Inferior parietal cortex (tissue), 1 donor: ENCODE measurements around the gene SMAD6.

ENCODE experiments used
- DNase-seq: peaks from one replicate; pipeline ENCODE4 v3.0.0-alpha.2; 2016; ENCODE audit errors: extremely low spot score

The SMAD6 gene

DNA sequence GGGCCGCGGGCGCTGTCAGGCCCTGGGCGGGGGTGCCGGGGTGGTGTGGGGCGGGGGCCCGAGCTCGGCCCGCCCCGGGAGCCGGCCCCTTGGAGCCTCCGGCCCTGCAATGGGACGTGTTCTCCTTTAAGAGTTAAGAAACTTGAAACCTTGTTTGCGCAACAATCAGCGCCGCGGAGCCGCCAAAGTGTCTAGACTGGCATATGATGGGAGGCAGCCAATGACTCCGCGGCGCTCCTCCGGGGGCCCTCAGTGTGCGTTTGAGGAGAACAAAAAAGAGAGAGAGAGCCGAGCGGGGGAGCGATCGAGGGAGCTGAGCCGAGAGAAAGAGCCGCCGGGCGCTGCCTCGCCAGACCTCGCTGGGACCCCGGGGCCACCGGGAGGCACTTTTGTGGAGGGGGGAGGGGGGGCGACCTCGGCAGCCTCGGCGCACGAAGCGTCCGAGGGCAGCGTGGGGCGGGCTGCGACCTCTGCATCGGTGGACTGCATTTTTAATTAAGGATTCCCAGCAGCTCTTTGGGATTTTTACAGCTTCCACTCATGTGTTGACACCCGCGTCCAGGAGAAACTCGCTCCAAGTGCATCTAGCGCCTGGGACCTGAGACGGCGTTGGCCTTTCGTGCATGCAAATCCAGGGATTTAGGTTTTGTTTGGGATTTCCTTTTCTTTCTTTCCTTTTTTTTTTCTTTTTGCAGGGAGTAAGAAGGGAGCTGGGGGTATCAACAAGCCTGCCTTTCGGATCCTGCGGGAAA, at the start of gene SMAD6:
TSS of gene SMAD6 (plus strand) at position 202 of the 752 bp plus-strand sequence. CDS start 1,023 bp downstream, outside the sequence.
- peak; percentile 83 for DNase-seq

DNA sequence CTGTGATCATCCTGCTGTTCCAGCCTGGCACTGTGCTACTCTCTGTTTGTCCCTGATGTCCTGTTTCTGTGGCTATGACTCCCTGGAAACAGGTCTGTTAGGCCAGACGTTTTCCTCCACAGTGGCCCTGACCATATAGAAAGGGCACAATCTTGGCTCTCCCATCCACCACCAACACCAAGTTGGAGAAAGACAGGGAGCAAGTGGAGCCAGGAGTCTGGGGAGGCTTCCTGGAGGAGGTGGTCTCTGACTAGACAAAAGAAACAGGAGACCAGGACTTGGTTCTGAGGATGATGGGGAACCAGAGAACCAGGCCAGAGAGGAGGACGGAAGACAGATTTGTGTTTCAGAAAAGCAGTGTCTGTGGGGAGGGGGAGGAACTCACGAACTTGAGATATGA, 49.2 kb upstream of the SMAD6 start:
- DNase-seq = no peak

DNA sequence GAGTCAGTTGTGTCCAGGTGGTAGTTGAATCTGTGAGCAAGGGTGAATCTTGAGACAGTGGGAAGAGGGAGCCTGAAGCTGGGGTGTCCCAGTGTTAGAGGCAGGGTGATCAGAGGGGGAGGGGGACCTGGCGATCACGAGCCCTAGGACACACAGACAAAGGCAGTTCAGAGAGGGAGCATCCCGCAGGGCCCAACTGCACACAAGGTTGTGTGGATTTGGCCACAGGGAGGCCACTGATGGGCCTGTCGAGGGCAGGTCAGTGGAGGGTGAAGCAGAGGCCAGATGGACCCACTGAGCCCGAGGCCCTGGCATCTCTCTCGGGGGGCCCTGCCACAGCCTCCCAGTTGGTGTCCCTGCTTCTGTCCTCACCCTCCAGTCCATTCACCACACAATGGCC, 48.6 kb upstream of the SMAD6 start:
- DNase-seq = no peak

DNA sequence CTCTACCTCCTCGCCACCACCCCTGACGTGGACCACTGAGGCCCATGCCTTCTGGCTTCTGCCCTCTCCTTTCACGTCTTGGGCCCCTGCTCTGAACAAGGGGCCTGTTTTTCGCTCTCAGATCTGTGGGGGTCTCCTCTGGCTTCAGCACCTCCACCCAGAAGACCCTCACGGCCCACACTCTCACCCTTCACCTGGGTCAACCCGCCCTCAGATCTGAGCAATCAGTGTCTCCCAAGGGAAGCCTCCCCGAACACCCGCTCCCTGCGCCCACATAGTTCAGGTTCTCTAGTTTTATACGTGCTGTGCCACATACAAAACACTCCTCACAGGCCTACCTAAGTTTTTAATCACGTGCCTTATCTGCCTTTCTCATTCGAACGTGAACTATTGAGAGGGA, 48.2 kb upstream of the SMAD6 start:
- no peak for DNase-seq

DNA sequence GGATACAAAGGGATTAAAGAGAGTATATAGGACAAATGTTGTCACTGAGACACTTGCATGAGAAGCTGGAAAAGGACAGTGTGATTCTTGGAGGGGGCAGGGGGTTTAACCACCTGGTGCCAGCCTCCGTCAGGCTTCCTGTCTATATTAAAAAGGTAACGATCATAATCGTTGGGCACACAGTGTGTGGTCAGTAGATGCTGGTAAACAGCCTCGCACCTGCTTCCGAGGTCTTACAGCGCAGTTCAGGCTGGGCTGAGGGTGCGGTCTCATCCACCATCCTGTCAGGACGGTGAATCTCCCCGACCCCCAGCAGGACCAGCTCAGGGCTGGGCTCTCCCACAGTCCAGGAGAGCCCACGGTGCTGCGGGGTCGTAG, 47.7 kb upstream of the SMAD6 start:
- no peak for DNase-seq

DNA sequence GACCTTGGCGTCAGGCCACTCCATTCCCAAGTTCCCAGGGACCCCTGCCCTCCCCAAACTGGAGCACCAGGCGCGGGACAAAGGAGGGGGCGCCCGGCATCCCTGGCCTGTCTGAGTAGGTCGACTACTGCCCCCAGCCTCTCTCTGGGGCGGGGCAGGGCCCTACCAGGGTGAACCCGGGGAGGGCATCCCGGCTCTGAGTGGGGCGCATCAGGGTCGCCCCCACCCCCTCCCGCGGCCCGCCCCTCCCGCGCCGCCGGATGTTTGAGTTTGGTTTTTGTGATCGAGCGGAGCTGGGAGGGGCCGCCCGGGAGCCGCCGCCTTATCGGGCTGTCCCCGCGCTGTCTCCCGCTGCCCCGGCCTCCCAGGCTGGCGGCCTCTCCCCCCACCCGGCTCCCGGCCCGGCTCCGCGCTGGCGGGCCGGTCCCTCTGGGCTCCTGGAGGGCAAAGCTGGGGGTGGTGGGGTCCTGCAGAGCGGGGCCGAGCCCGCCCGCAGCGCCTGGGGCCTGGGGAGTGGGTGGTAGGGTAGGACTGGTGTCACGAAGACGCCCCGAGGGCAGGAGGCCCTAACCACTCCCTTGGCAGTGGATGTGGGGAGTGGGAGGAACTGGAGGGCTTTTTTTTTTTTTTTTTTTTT, 47.2 kb upstream of the SMAD6 start:
- no peak for DNase-seq

DNA sequence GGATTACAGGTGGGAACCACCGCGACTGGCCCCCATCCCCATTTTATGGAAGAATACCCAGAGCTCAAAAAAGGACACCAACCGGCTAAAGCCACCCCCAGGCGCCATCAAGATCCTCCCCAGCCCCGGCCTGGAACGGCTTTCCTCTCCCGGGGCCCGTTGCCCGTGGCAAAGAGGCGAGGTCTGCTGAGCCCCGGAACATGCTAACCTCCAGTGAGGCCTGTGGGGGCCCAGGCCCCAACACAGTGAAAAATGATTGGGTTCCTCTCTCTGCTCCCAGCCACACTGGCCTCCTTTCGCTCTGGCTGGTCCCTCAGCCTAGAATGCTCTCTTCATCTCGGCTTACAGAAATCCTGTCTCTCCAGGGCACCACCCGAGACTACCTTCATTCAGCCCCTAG, 46.5 kb upstream of the SMAD6 start:
- DNase-seq = no peak

DNA sequence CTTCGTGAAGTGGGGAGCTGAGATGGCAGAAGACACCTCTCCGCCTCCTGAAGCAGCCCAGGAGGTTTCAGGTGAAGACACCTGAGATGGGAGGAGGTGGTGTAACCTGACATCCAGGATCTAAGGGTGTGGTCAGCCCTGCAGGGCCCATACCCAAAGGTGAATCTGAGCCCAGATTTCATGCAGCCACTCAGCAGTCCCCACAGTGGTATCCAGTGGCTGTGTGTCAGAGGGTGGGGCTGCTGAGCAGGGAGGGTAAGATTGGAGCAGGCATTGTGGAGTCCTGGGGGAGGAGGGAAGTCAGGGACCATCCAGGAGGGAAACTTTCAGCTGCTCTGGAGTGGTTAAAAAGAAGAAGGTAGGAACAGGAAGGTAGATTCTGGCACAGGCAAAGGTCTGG, 46.0 kb upstream of the SMAD6 start:
- no peak for DNase-seq

DNA sequence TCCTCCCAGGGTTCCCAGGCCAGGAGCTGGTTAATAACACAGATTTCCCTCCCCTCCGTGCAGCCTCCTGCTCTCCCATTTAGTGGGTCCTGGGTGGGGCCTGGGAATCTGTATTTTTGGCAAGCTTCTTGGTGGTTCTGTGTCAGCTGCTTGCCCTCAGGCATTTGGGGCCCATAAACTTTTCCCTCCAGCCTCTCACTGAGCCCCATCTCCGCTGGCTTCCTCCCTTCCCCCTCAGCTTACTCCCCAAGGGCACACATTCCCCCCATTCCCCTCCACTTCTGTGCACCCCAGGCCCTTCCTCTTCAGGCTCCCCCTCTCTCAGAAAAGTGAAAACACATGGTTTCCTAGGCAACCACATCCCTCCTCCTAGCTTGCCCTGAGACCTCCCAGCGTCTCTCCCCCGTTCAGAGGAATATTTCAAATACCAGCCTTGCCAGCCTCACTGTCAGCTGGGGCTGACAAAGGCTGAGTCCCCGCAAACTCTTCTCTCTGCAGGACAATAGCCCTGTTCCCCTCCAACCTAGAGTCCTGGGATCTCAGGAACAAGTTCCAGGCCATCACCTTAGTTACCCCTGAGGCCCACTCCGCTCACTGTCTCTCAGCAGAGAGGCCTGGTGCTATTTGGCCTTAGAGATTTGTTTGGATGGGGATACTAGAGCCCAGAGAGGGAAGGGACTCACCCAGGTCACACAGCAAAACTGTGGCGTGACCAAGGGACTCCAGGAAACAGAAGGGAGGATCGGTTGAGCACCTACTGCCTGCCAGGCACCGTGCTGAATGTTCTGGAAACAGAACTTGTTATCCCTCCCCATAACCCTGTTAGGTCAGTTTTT, 44.6 kb upstream of the SMAD6 start:
- DNase-seq = no peak

DNA sequence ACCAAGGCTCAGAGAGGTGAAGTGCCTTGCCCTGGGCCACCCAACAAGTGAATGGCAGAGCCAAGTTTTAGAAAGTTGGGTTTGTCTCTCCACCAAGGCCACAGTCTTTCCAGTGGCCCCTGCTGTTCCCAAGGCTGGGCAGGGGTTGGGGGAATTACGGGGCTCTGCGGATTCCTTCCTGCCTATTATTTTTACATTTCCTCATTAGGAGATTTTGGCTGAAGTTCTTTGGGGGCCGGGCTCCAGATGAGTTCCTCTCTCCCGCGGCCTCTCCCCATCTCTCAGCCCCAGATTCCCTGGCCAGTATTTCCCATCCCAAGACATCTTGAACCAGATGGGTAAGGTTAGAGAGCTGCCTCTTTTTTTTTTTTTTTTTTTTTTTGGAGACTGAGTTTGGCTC, 44.0 kb upstream of the SMAD6 start:
- DNase-seq = no peak

DNA sequence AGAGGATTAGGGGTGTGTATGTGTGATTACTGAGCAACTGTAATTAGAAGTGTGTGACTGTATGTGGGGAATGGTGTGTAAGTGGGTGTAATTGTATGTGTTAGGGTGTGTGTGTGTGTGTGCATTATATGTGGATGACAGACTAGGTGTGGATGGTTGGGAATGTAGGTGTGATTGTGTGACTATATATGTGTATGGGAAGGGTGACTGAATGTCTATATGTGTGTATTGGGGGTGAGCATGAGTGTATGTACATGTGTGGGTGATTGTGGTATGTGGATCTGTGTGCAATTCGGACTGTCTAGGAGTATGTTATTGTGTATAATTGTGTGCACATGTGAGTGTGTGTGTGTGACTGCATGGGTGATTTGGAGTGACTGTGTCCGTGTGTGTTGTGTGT, 43.2 kb upstream of the SMAD6 start:
- DNase-seq = no peak

DNA sequence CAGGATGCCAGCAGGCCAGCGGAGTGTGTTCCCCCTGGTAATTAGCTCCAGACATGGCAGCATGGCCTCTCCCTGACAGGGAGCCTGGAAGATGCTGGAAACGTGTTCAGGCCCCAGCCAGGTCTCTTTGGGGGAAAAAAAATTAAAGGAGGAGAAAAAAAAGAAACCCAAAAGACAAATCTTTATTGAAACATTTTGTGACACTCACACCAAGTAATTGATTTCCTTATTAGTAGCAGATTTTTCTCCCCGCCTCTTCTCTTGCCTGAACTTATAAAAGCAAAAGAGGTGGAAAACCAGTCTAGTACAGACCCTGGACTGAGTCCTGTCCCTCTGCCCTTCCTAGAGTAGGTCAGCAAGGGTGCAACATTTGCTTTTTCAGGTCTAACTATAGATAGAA, 42.7 kb upstream of the SMAD6 start:
- no peak for DNase-seq

DNA sequence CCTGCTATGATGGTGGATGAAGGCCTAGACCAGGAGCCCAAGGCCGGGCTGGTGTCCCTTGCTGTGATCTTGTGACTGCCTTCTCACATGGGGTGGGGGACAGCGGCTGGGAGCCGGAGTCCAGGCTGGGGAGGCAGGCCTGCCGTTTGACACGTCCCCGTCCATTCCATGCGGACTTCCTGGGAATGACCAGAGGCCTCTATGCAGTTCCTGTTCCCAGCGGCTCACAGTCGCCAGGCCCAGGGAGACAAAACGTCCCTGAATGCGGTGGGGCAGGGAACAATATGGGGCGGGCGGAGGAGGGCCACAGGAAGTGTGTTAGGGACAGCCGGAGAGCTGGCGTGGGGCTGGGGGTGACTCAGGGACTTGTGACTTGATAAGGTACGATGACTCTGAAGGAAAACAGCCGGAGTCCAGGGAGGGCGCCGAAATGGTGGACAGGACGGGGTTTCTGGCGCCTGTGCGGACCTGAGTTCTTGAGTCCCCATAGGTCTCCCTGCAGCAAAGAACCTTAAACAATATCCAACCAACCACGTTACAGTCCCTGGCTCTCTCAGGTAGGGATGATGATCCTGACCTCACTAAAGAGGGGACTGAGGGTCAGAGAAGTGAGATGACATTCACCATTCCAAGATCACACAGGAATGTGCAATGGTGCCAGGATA, 40.5 kb upstream of the SMAD6 start:
- DNase-seq = peak; percentile 3

DNA sequence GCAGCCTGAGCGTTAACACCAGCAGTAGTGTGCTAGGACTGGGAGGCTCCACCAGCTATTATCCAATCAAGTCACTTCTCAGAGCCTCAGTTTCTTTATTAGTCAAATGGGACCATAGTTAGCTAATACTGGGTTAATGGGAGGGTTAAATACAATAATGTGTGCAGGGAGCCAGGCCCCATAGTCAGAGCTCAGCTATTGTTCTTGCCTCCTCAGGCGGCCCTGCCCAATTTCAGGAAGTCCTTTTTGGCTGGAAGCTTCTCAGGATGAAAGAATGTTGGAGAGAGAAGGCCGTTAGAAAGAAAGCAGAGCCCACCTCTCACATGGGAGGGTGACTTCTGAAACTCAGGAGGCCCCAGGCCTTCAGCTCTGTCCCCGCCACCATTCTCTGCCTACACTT, 39.5 kb upstream of the SMAD6 start:
- no peak for DNase-seq

DNA sequence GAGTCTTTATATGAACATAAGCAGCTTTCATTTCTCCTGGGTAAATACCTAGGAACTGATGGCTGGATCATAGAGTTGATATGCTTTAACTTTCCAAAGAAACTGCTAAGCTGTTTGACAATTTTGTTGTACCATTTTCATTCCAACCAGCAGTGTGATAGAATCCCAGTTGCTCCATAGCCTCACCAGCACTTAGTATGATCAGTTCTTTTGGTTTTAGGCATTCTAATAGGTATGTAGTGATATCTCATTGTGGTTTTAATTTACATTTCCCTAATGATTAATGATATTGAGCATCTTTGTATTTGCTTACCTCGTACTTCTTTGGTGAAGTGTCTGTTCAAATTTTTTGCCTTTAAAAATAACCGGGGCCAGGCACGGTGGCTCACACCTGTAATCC, 38.4 kb upstream of the SMAD6 start:
- DNase-seq = no peak

DNA sequence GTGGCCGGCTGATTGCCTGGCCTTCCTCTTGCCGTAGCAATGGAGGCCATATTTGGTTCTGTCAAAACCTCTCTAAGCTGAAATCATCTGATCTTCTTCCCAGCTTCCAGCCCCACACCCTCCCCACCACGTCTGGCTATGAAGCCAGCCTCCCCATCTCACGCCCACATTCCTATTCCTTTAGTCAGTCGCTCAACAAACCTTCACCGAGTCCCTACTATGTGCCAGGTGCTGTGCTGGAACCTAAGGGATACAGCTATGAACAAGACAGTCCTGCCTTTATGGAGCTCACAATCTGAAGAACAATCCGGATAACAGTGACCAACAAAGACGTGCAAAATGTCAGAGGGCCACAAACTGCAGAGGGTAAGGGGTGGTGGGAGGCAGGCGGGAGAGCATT, 31.9 kb upstream of the SMAD6 start:
- DNase-seq = no peak

DNA sequence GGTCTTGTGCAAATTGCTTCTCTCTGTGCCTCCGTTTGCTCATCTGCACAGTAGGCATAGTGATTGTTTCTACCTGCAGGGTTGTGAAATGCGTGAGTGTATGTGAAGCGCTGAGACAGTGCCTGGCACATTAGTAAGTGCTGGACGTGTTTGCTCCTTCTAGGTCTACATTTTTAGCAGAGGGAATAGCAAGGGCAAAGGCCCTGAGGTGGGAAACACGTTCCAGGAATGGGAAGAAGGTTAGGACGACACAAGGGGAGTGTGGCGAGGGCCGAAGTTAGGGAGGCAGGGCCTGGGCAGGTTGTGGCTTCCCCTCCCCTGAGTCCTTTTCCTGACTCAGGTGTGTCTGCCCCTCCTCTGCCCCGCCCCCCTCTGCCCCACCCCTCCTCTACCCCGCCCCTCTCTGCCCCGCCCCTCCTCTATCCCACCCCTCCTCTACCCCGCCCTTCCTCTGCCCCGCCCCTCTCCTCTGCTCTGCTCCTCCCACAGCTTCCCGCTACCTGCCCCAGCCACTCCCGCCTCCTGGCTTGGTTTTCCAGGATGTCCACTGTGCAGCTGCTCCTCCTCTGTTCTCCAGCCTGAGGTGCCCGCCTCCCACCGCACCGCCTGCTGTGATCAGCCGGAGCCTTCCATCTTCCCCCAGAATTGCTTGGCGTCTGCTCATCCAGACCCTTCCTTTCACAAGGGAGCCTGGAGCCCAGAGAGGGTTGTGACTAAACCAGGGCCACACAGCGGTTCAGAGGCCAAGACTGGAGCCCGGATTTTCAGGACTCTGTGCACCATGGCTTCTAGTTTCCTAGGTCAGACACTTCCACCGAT, 31.1 kb upstream of the SMAD6 start:
- DNase-seq = no peak

DNA sequence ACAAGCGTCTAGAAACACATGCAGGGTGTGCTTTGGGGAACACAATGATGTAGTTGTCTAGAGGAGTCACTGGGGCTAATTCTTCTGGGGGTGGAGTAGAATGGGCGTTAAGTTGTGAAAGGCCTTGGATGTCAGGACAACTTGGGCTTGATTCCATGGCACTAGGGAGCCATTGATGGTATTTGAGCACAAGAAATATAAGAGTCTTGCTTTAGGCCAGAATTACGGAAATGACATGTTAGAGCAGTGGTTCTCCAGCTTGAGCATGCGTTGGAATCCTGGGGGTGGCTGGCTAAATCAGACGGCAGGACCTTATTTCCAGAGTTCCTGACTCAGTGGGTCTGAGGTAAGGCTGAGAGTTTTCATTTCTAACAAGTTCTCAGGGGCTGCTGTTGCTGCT, 29.2 kb upstream of the SMAD6 start:
- DNase-seq = no peak

DNA sequence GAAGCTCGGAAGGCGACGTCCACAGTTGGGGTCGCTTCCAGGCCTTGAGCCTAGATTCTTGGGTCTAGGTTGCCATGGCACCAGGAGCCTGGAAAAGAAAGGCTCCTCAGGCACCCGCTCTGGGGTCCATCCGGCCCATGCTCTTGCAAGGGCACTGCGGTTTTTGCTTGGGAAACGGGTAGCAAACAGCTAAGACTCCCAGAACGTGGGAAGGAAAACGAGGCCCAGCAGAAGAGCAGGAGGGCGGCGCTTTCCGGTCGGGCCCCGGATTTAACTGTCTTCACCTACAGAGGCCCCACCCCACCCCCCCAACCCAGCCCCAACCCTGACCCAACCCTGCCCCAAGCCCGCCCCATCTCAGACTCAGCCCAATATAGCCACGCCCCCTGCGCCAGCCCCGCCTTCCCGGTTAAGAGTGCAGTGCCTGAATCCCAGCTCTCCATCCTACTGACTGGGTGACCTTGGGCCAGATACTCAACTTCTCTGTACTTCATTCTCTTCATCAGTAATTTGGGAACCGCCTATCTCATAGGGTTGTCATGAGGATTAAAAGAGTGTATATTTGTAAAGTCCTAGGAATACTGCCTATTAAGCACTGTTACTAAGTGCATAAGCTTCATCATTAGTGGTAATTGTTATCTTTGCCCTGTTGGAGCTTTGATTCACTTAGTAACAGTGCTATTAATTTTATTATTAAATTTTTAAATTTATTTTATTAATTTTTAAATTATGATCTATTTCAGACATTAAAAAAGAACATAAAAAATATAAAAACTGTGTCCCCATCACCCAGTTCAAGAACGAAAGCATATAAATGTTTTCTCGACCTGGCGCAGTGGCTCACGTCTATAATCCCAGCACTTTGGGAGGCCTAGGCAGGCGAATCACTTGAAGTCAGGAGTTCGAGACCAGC, 28.4 kb upstream of the SMAD6 start:
- DNase-seq = no peak

DNA sequence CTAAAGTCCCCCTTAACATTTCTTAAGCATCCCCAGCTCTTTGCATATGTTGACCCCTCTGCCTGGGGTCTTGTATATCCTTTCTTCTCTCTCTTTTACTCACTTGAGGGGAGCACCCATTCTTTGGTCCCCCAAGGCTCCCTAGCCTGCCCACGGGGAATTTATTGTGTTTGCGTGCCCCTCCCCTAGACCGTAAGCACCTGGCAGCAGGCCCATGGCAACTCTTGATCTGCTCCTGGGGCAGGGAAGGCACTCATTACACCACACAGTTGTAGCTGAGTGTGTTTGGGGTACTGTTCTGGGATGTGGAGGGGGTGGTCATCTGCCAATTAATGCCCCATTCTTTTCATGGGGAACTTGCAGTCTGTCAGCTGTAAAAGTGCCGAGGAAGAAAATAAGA, 27.3 kb upstream of the SMAD6 start:
- no peak for DNase-seq
